Ishikawa (cell line): ENCODE measurements around the gene ADAMTS4.

Source experiments
- CEBPB ChIP-seq: IDR thresholded peaks from 2 replicates; pipeline ENCODE4 v1.6.1; 2012
- CREB1 ChIP-seq: IDR thresholded peaks from 2 replicates; pipeline ENCODE4 v1.6.1; 2012; ENCODE audit warnings: low read depth
- EGR1 ChIP-seq: IDR thresholded peaks from 2 replicates; pipeline ENCODE4 v1.6.1; 2012
- EP300 ChIP-seq: IDR thresholded peaks from 2 replicates; pipeline ENCODE4 v1.6.1; 2012; ENCODE audit warnings: borderline replicate concordance
- FOXM1 ChIP-seq: IDR thresholded peaks from 2 replicates; pipeline ENCODE4 v1.6.1; 2012; ENCODE audit warnings: low read depth, borderline replicate concordance
- NFIC ChIP-seq: IDR thresholded peaks from 2 replicates; pipeline ENCODE4 v1.6.1; 2012
- RAD21 ChIP-seq: IDR thresholded peaks from 2 replicates; pipeline ENCODE4 v1.6.1; 2012; ENCODE audit warnings: low read depth
- REST ChIP-seq: IDR thresholded peaks from 2 replicates; pipeline ENCODE4 v1.6.1; 2012; ENCODE audit warnings: low read depth, mild to moderate bottlenecking
- TAF1 ChIP-seq: IDR thresholded peaks from 2 replicates; pipeline ENCODE4 v1.6.1; 2012; ENCODE audit warnings: low read depth, mild to moderate bottlenecking
- TCF12 ChIP-seq: IDR thresholded peaks from 2 replicates; pipeline ENCODE4 v1.6.1; 2012; ENCODE audit warnings: low read depth
- TEAD4 ChIP-seq: IDR thresholded peaks from 2 replicates; pipeline ENCODE4 v1.6.1; 2012
- USF1 ChIP-seq: IDR thresholded peaks from 2 replicates; pipeline ENCODE4 v1.6.1; 2012
- YY1 ChIP-seq: IDR thresholded peaks from 2 replicates; pipeline ENCODE4 v1.6.1; 2012; ENCODE audit warnings: low read depth
- ZBTB7A ChIP-seq: IDR thresholded peaks from 2 replicates; pipeline ENCODE4 v1.6.1; 2012; ENCODE audit warnings: low read depth
- TF ChIP-seq, protein P1 (sequence below): IDR thresholded peaks from 2 replicates; pipeline ENCODE4 v1.6.1; 2012

ADAMTS4 gene

GRCh38 chr1:161162806-161163205 lies 36.0 kb downstream of the ADAMTS4 start:
- TF ChIP-seq CREB1 (no peak), RAD21 (no peak), TAF1 (no peak), CEBPB (no peak), TEAD4 (no peak), NFIC (no peak), TCF12 (no peak), EGR1 (no peak), REST (no peak), YY1 (no peak), EP300 (no peak), FOXM1 (no peak), ZBTB7A (no peak), USF1 (no peak)
- TF ChIP-seq, protein P1, sequence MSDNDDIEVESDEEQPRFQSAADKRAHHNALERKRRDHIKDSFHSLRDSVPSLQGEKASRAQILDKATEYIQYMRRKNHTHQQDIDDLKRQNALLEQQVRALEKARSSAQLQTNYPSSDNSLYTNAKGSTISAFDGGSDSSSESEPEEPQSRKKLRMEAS: no peak

GRCh38 chr1:161162052-161162451 lies 36.8 kb downstream of the ADAMTS4 start:
- TF ChIP-seq REST (no peak), TEAD4 (no peak), RAD21 (no peak), EP300 (no peak), TCF12 (no peak), ZBTB7A (no peak), CREB1 (no peak), EGR1 (no peak), USF1 (no peak), NFIC (no peak), CEBPB (no peak), TAF1 (no peak), YY1 (no peak), FOXM1 (no peak)
- TF ChIP-seq, protein P1: no peak

- TF ChIP-seq RAD21 (no peak), USF1 (no peak), EGR1 (no peak), FOXM1 (no peak), EP300 (no peak), TCF12 (no peak), TAF1 (no peak), YY1 (no peak), REST (no peak), CEBPB (no peak), NFIC (no peak), TEAD4 (no peak)
- TF ChIP-seq, protein P1: no peak
These were observed 37.2 kb downstream of the ADAMTS4 start for GRCh38 chr1:161161652-161162051.

- TF ChIP-seq USF1 (no peak), TCF12 (no peak), ZBTB7A (no peak), TEAD4 (no peak), EGR1 (no peak), RAD21 (no peak), FOXM1 (no peak), TAF1 (no peak), NFIC (no peak), CREB1 (no peak), CEBPB (no peak), EP300 (no peak), REST (no peak), YY1 (no peak)
- TF ChIP-seq, protein P1: no peak
These were observed 38.1 kb downstream of the ADAMTS4 start for GRCh38 chr1:161160671-161161145.
